Tibial nerve (tissue), 3 donors: ENCODE results near the gene ARHGAP27.

Experiments used
- POLR2A ChIP-seq, 2 donors: fragments of 450-650 bp; IDR thresholded peaks; one replicate each; pipeline ENCODE4 v1.6.1; 2017; ENCODE audit warnings: antibody characterized with exemption in 2 of 2, mild to moderate bottlenecking in 2 of 2, moderate library complexity in 2 of 2
- TF ChIP-seq, protein P1 (sequence below), 5 experiments: fragments of 200-600 bp in 3 of 5; fragments of 450-650 bp in 2 of 5; sonication (generic) in 3 of 5; IDR thresholded peaks; one replicate each; pipeline ENCODE4 v1.5.1; 2016 to 2019; ENCODE audit warnings: antibody characterized with exemption in 5 of 5, mild to moderate bottlenecking in 3 of 5, moderate library complexity in 2 of 5

DNA sequence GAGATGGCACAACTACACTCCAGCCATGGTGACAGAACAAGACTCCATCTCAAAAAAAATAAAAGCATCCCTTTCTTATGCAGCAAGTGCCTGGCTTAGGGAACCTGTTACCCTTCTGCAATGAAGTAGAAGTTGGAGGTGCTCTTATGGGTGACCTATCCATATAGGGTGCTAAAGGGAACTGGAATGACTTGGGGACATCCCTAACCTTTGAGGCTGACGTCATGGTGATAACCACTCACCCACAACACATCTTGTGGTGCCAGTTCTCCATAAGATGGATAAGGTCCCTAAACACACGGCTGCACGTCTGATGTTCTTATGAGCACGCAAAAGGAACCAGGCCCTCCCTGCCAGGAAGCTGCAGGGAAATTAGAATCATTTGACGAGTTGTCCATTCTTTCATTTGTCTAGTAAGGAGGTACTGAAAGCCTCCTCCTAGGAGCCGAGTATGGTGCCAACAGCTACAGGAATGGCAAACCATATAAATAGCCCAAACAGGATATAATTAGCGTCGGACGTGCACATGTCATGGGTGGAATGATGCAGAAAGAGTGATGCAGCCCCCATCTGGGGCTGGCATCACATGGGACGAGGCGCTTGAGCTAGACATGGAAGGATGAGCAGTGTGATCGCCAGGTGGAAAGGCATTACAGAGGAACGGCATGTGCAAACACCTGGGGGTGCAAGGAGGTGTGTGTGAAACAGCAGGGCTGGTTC, 52.5 kb downstream of the ARHGAP27 start:
- no peak for TF ChIP-seq POLR2A (IDR thresholded peaks at IDR 0.05)
- TF ChIP-seq, protein P1, sequence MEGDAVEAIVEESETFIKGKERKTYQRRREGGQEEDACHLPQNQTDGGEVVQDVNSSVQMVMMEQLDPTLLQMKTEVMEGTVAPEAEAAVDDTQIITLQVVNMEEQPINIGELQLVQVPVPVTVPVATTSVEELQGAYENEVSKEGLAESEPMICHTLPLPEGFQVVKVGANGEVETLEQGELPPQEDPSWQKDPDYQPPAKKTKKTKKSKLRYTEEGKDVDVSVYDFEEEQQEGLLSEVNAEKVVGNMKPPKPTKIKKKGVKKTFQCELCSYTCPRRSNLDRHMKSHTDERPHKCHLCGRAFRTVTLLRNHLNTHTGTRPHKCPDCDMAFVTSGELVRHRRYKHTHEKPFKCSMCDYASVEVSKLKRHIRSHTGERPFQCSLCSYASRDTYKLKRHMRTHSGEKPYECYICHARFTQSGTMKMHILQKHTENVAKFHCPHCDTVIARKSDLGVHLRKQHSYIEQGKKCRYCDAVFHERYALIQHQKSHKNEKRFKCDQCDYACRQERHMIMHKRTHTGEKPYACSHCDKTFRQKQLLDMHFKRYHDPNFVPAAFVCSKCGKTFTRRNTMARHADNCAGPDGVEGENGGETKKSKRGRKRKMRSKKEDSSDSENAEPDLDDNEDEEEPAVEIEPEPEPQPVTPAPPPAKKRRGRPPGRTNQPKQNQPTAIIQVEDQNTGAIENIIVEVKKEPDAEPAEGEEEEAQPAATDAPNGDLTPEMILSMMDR (IDR thresholded peaks at IDR 0.05) = no peak
